ENCODE measurements around the gene LYRM2. TPM values are rescaled to one million over a fixed set of nuclear protein-coding genes. Genes with fewer than 3 reads are reported as not detected.

LYRM2 gene
- total RNA-seq, 1 experiment from 2014 or later, result 39.4 TPM

- H3K4me1 ChIP-seq (ENCODE audit: control insufficient read depth, insufficient read depth, low read length), result no peaks in the 10 kb centered on the region
- DNase-seq (ENCODE audit: low read depth, low spot score) (no peak), ATAC-seq (no peak)
- H3K9me3 ChIP-seq (ENCODE audit: control insufficient read depth, insufficient read depth, low read depth, low read length), result no peaks in the 10 kb centered on the region
- H3K4me3 ChIP-seq (ENCODE audit: low read depth in 2 of 2, low read length in 2 of 2), result no peak overlapping the region
- intact Hi-C loops (cut with micrococcal nuclease; ENCODE audit: unreplicated experiment), result no loop called here
- CTCF ChIA-PET, result no interaction called here
- in situ Hi-C loops (cut with HindIII; ENCODE audit: low pct_unique_long_range_greater_than_20kb, low sequenced_read_pairs), result no loop called here
- no peak for TF ChIP-seq REST (IDR thresholded peaks at IDR 0.05; ENCODE audit: insufficient read depth in 1 of 2, low read depth in 2 of 2, low read length in 1 of 2)
- no peak for TF ChIP-seq TCF7L2 (IDR thresholded peaks at IDR 0.05; ENCODE audit: low read depth, low read length)
- no peak for TF ChIP-seq CTCF (IDR thresholded peaks at IDR 0.05)
- TF ChIP-seq SIN3A (IDR thresholded peaks at IDR 0.05; ENCODE audit: borderline replicate concordance, insufficient read depth, low read depth, low read length), result no peak
- H3K36me3 ChIP-seq (ENCODE audit: control insufficient read depth, insufficient read depth, low read length), result no peaks in the 10 kb centered on the region
- H3K27ac ChIP-seq (ENCODE audit: low read length), result no peak overlapping the region
- POLR2A ChIA-PET, result no interaction called here
- no TSS peak for BruUV-seq (replicated peaks)
- peaks cover 7% of the 10 kb centered on the region; the same call in 1 of the 2 replicates for H3K27me3 ChIP-seq (ENCODE audit: control insufficient read depth, insufficient read depth, low read length)
Measured at GRCh38 chr6:89563866-89564265, 74.7 kb downstream of the LYRM2 start.

GRCh38 chr6:89562093-89562973 lies 76.2 kb downstream of the LYRM2 start:
- no peaks in the 10 kb centered on the region for H3K9me3 ChIP-seq (ENCODE audit: control insufficient read depth, insufficient read depth, low read depth, low read length)
- ATAC-seq (no peak), DNase-seq (ENCODE audit: low read depth, low spot score) (no peak)
- CTCF ChIA-PET, result interaction anchor here (0.6 kb wide), 1 partner anchor 151 kb away, joined by 3 read pairs; no protein-coding TSS in a partner anchor
- POLR2A ChIA-PET, result interaction anchor here (0.7 kb wide), 1 partner anchor 11 kb away, joined by 3 read pairs; no protein-coding TSS in a partner anchor
- BruUV-seq (replicated peaks), result no TSS peak
- H3K4me1 ChIP-seq (ENCODE audit: control insufficient read depth, insufficient read depth, low read length), result no peaks in the 10 kb centered on the region
- peaks cover 8% of the 10 kb centered on the region; the same call in 1 of the 2 replicates for H3K27me3 ChIP-seq (ENCODE audit: control insufficient read depth, insufficient read depth, low read length)
- H3K36me3 ChIP-seq (ENCODE audit: control insufficient read depth, insufficient read depth, low read length), result no peaks in the 10 kb centered on the region
- no peak overlapping the region for H3K4me3 ChIP-seq (ENCODE audit: low read depth in 2 of 2, low read length in 2 of 2)
- intact Hi-C loops (cut with micrococcal nuclease; ENCODE audit: unreplicated experiment), result no loop called here
- in situ Hi-C loops (cut with HindIII; ENCODE audit: low pct_unique_long_range_greater_than_20kb, low sequenced_read_pairs), result no loop called here
- H3K27ac ChIP-seq (ENCODE audit: low read length), result no peak overlapping the region
- TF ChIP-seq CTCF (IDR thresholded peaks at IDR 0.05), result no peak
- no peak for TF ChIP-seq SIN3A (IDR thresholded peaks at IDR 0.05; ENCODE audit: borderline replicate concordance, insufficient read depth, low read depth, low read length)
- no peak for TF ChIP-seq POLR2AphosphoS5 (IDR thresholded peaks at IDR 0.05; ENCODE audit: low read depth, low read length)

All from Panc1 (cell line).